Neural cell (in vitro differentiated cells): ENCODE measurements around the gene BFSP1. TPM values are rescaled to one million over a fixed set of nuclear protein-coding genes. Genes with fewer than 3 reads are reported as not detected.

Source experiments
- H2AFZ ChIP-seq: fragments of 200-600, 300-800 bp; sonication (generic), shearing (Covaris generic); 2 replicates; pipeline ENCODE4 v1.6.0; 2014; ENCODE audit warnings: low read depth, mild to moderate bottlenecking, antibody characterized with exemption, low read length, moderate library complexity
- H3F3A ChIP-seq: fragments of 200-600 bp; shearing (Covaris generic); 2 replicates; pipeline ENCODE4 v1.6.1; 2016; ENCODE audit warnings: mild to moderate bottlenecking, moderate library complexity, mixed read lengths, antibody characterized with exemption, low read length; ENCODE audit not compliant: insufficient read depth, poor library complexity, severe bottlenecking
- H3K27ac ChIP-seq: fragments of 200-600, 300-800 bp; sonication (generic), shearing (Covaris generic); 2 replicates; pipeline ENCODE4 v1.5.1; 2014; ENCODE audit warnings: mild to moderate bottlenecking, low read length, moderate library complexity
- H3K27me3 ChIP-seq: fragments of 300-800, 200-600 bp; sonication (generic), shearing (Covaris generic); 2 replicates; pipeline ENCODE4 v1.6.0; 2014; ENCODE audit warnings: mild to moderate bottlenecking, low read depth, low read length, moderate library complexity; ENCODE audit not compliant: insufficient read depth
- H3K36me3 ChIP-seq: fragments of 300-800, 200-600 bp; sonication (generic), shearing (Covaris generic); 2 replicates; pipeline ENCODE4 v1.5.1; 2014; ENCODE audit warnings: mild to moderate bottlenecking, antibody characterized with exemption, low read length, moderate library complexity; ENCODE audit not compliant: insufficient read depth
- H3K4me2 ChIP-seq: fragments of 300-800, 200-600 bp; sonication (generic), shearing (Covaris generic); 2 replicates; pipeline ENCODE4 v1.6.0; 2014; ENCODE audit warnings: mild to moderate bottlenecking, low read length
- H3K4me3 ChIP-seq: fragments of 300-800, 200-600 bp; sonication (generic), shearing (Covaris generic); 2 replicates; pipeline ENCODE4 v1.5.1; 2014; ENCODE audit warnings: mild to moderate bottlenecking, low read length, moderate library complexity
- H3K79me2 ChIP-seq: fragments of 200-600 bp; shearing (Covaris generic); replicated peaks from 2 replicates; pipeline ENCODE4 v1.6.0; 2014; ENCODE audit warnings: mild to moderate bottlenecking, low read length, moderate library complexity; ENCODE audit not compliant: insufficient read depth
- H3K9ac ChIP-seq: fragments of 300-800, 200-600 bp; sonication (generic), shearing (Covaris generic); 2 replicates; pipeline ENCODE4 v1.6.1; 2016; ENCODE audit warnings: mild to moderate bottlenecking, low read length, mixed read lengths
- H3K9me2 ChIP-seq: fragments of 200-600 bp; shearing (Covaris generic); 2 replicates; pipeline ENCODE4 v1.6.1; 2016; ENCODE audit warnings: mild to moderate bottlenecking, low read length, mixed read lengths; ENCODE audit not compliant: insufficient read depth
- H3K9me3 ChIP-seq: fragments of 200-600, 300-800 bp; sonication (generic), shearing (Covaris generic); 2 replicates; pipeline ENCODE4 v1.6.1; 2016; ENCODE audit warnings: mild to moderate bottlenecking, mixed run types, low read length, moderate library complexity, mixed read lengths
- H4K20me1 ChIP-seq: fragments of 200-600 bp; shearing (Covaris generic); 2 replicates; pipeline ENCODE4 v1.6.1; 2016; ENCODE audit warnings: mild to moderate bottlenecking, mixed run types; ENCODE audit not compliant: insufficient read depth
- EP300 ChIP-seq: fragments of 450-650 bp; conservative IDR thresholded peaks from 2 replicates; pipeline ENCODE4 v1.6.1; 2014; ENCODE audit warnings: antibody characterized with exemption, mild to moderate bottlenecking, moderate library complexity; ENCODE audit not compliant: poor library complexity, severe bottlenecking
- EZH2 ChIP-seq: fragments of 200-600, 300-800 bp; shearing (Covaris generic), sonication (generic); IDR thresholded peaks from 2 replicates; pipeline ENCODE4 v1.6.1; 2014; ENCODE audit warnings: antibody characterized with exemption, low read length, borderline replicate concordance, mild to moderate bottlenecking; ENCODE audit not compliant: insufficient read depth, poor library complexity, severe bottlenecking
- MXI1 ChIP-seq: fragments of 450-650 bp; conservative IDR thresholded peaks from 2 replicates; pipeline ENCODE4 v1.6.1; 2014; ENCODE audit warnings: antibody characterized with exemption, mild to moderate bottlenecking; ENCODE audit not compliant: poor library complexity, severe bottlenecking
- POLR2AphosphoS5 ChIP-seq: IDR thresholded peaks from 2 replicates; pipeline ENCODE4 v1.6.1; 2012
- RAD21 ChIP-seq: fragments of 450-650 bp; conservative IDR thresholded peaks from 2 replicates; pipeline ENCODE4 v1.6.1; 2014; ENCODE audit warnings: antibody characterized with exemption, mild to moderate bottlenecking, moderate library complexity
- REST ChIP-seq: IDR thresholded peaks from 2 replicates; pipeline ENCODE4 v1.6.1; 2012; ENCODE audit warnings: borderline replicate concordance
- SMC3 ChIP-seq: fragments of 450-650 bp; conservative IDR thresholded peaks from 2 replicates; pipeline ENCODE4 v1.6.1; 2014; ENCODE audit warnings: antibody characterized with exemption, mild to moderate bottlenecking, moderate library complexity; ENCODE audit not compliant: poor library complexity
- TAF1 ChIP-seq: IDR thresholded peaks from 2 replicates; pipeline ENCODE4 v1.6.1; 2012; ENCODE audit warnings: low read depth
- polyA plus RNA-seq: library from polyadenylated mRNA; depleted of rRNA; stranded (reverse); fragments of >200 nt; gene quantifications from 2 replicates; pipeline ENCODE4 v1.2.3, GENCODE V29; 2014
- TF ChIP-seq, protein P1 (sequence below): fragments of 450-650 bp; IDR thresholded peaks from 2 replicates; pipeline ENCODE4 v1.5.1; 2014; ENCODE audit warnings: antibody characterized with exemption, mild to moderate bottlenecking, moderate library complexity; ENCODE audit not compliant: poor library complexity, severe bottlenecking

The BFSP1 gene
- polyA plus RNA-seq, 1 donor from 2014 or later: 1.3 TPM

DNA sequence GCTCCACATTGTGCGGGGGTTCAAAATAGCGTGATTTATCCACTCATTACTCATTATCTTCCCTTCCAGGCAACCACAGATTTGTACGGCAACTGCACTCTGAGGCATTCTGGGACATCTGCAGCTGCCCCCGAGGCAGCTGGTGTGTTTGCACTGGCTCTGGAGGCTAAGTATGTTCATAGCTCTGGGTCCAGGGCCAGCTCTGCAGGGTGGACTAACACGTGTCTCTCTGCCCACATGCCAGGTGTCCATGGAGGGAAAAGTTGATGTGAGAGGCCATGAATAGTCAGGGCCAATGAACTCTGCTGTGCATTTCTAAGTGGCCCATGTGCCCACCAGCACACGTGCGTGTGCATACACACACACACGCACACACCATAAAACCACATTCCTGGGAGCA, 74.9 kb downstream of the BFSP1 start:
- H3K9me2 ChIP-seq: no peaks in the 10 kb centered on the region
- peaks cover 6% of the 10 kb centered on the region for H3K36me3 ChIP-seq
- H3K27ac ChIP-seq: peak overlapping the region; percentile 72
- H3K9ac ChIP-seq: no peak overlapping the region
- TF ChIP-seq SMC3 (no peak), MXI1 (no peak), REST (no peak), POLR2AphosphoS5 (no peak), RAD21 (no peak), EZH2 (no peak), EP300 (no peak), TAF1 (no peak)
- TF ChIP-seq, protein P1, sequence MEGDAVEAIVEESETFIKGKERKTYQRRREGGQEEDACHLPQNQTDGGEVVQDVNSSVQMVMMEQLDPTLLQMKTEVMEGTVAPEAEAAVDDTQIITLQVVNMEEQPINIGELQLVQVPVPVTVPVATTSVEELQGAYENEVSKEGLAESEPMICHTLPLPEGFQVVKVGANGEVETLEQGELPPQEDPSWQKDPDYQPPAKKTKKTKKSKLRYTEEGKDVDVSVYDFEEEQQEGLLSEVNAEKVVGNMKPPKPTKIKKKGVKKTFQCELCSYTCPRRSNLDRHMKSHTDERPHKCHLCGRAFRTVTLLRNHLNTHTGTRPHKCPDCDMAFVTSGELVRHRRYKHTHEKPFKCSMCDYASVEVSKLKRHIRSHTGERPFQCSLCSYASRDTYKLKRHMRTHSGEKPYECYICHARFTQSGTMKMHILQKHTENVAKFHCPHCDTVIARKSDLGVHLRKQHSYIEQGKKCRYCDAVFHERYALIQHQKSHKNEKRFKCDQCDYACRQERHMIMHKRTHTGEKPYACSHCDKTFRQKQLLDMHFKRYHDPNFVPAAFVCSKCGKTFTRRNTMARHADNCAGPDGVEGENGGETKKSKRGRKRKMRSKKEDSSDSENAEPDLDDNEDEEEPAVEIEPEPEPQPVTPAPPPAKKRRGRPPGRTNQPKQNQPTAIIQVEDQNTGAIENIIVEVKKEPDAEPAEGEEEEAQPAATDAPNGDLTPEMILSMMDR: no peak
- H3K79me2 ChIP-seq: no peaks in the 10 kb centered on the region
- no peak overlapping the region for H2AFZ ChIP-seq
- peak overlapping the region; percentile 51 for H3K4me3 ChIP-seq
- no peaks in the 10 kb centered on the region for H3K9me3 ChIP-seq
- H3K27me3 ChIP-seq: no peaks in the 10 kb centered on the region
- H3K4me2 ChIP-seq: no peak overlapping the region
- no peaks in the 10 kb centered on the region for H4K20me1 ChIP-seq
- H3F3A ChIP-seq: no peaks in the 10 kb centered on the region

DNA sequence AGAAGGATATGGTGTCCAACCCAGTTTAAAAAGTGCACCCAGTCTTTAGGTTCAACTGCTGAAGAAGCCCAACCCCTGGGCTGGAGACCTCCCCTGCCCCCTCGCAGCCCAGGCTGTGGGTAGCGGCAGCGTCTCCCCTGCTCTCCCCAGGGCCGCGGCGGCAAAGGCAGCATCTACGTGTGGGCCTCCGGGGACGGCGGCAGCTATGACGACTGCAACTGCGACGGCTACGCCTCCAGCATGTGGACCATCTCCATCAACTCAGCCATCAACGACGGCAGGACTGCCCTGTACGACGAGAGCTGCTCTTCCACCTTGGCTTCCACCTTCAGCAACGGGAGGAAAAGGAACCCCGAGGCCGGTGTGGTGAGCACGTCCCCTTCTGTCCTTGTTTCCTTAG, 77.6 kb downstream of the BFSP1 start:
- no peaks in the 10 kb centered on the region for H3K79me2 ChIP-seq
- no peaks in the 10 kb centered on the region for H3K9me3 ChIP-seq
- H3K4me3 ChIP-seq: no peak overlapping the region
- H3F3A ChIP-seq: no peaks in the 10 kb centered on the region
- no peak overlapping the region for H2AFZ ChIP-seq
- H4K20me1 ChIP-seq: no peaks in the 10 kb centered on the region
- peaks cover 6% of the 10 kb centered on the region for H3K36me3 ChIP-seq
- H3K27me3 ChIP-seq: no peaks in the 10 kb centered on the region
- TF ChIP-seq RAD21 (no peak), SMC3 (no peak), POLR2AphosphoS5 (no peak), EP300 (no peak), EZH2 (no peak), TAF1 (no peak)
- TF ChIP-seq, protein P1: no peak
- H3K4me2 ChIP-seq: no peak overlapping the region
- H3K9me2 ChIP-seq: no peaks in the 10 kb centered on the region
- H3K9ac ChIP-seq: no peak overlapping the region
- H3K27ac ChIP-seq: no peak overlapping the region
